Cardiac atrium fibroblast (primary cell): Measurements from ENCODE around the gene LRRFIP1. TPM values are rescaled to one million over a fixed set of nuclear protein-coding genes. Genes with fewer than 3 reads are reported as not detected.

ENCODE experiments used
- total RNA-seq: library from RNA; depleted of rRNA; stranded (reverse); fragments of >200 nt; gene quantifications from 2 replicates; pipeline ENCODE4 v1.2.3, GENCODE V29; 2015

LRRFIP1 gene
- 32.0 and 42.6 TPM in 2 replicates for total RNA-seq

DNA sequence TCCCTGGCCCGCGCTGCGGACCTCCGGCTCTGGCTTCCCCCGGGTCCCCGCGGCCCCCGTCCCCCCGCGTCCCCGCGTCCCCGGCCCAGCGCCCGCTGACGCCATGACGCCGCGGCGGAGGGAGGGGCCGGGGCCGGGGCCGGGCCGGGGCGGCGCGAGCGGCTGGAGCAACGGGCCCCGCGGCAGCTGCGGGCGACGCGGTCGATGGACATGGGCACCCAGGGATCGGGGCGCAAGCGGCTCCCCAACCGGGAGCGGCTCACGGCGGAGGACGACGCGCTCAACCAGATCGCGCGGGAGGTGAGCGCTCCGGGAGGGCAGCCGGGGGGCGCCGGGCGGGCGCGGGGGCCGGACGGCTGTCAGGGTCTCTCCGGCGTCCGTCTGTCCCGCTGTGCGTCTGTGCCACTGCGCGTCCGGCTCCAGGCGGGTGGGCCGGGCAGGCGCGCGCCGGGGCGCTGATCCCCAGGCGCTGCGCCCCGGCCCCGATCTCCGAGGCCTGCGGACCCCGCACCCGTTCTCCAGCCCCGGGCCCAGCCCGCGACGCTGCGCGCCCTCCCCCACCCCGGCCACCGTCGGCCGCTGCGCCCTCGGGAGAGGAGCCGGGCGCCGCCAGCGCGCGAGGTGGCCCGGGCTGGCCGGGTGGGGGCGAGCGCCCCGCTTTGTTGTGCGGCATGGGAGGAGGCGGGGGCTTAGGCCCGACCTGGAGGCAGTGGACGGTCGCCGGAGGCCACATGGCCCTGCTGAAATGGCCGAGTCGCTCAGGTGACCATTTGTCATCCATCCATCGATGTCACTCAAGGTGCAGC is at the start of gene LRRFIP1:
Gene LRRFIP1, plus strand, starts transcription at position 147 of the 806 bp plus-strand sequence. Its CDS starts 58 bp downstream, at position 205.

GRCh38 chr2:237590272-237591140 is 36.9 kb upstream of the LRRFIP1 start, which contains the start of gene RAB17:
Gene RAB17, minus strand, starts transcription at chr2:237590734. Its CDS starts 4,580 bp downstream, at chr2:237586154.

GRCh38 chr2:237798236-237799059 is 171.1 kb downstream of the LRRFIP1 start, which contains the start of gene RBM44:
Gene RBM44, plus strand, starts transcription at chr2:237798779. Its CDS starts 14,831 bp downstream, at chr2:237813610.

Other genes starting within 250 kb of the LRRFIP1 start
- 1,547 and 1,558 TPM in 2 replicates for gene COL6A3, start 213.4 kb upstream of the LRRFIP1 start, total RNA-seq
- 6.3 and 9.9 TPM in 2 replicates for gene MLPH, start 140.3 kb upstream of the LRRFIP1 start, total RNA-seq
- gene PRLH, start 61.0 kb upstream of the LRRFIP1 start, total RNA-seq, result not detected in 2 replicates
- 0.81 and 1.4 TPM in 2 replicates for gene RAB17, start 36.9 kb upstream of the LRRFIP1 start, total RNA-seq
- 0.18 TPM in 1 of 2 replicates, not detected in the other for gene RBM44, start 171.2 kb downstream of the LRRFIP1 start, total RNA-seq
- gene RAMP1, start 232.0 kb downstream of the LRRFIP1 start, total RNA-seq, result 8.1 and 13.8 TPM in 2 replicates